GM21447 (cell line): ENCODE measurements around the gene ALB.

Source experiments
- ATAC-seq: cut with Tn5 transposase; IDR thresholded peaks from one replicate; pipeline ENCODE4 v1.9.1; 2021; ENCODE audit not compliant: unreplicated experiment

The ALB gene

DNA sequence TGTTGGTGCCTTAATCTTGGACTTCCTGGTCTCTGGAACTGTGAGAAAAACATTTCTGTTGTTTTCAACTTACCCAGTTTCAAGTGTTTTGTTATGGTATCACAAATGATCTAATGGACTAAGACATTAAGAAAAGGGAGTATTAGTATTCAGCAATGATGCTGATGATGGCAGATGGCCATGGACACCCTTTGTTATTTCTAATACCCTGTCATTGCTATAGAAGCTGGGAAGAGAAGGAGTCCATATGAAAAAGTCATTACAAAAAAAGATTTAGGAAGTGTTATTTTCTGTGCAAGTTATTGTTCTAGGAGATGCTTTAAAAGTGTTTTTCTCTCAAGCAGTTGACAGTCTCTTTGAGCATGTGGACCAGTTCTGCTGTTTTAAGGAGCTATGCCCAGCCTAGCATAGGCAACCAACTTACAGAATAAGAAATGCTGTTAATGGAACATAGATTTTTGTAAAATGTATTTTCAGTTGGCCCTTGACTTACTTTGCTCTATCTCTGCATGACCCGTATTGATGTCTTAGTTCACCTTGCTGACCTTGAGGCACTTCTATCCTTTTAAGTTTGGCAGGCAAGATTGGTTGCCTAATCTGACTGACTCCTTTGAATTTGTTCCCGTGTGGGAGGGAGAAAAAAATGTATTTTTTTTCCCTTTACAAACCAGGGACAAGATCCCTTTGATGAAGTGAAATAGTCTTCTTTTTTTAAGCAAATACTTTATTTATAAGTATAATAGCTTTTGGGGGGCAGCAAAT is 25.9 kb downstream of the ALB start:
- no peak for ATAC-seq

DNA sequence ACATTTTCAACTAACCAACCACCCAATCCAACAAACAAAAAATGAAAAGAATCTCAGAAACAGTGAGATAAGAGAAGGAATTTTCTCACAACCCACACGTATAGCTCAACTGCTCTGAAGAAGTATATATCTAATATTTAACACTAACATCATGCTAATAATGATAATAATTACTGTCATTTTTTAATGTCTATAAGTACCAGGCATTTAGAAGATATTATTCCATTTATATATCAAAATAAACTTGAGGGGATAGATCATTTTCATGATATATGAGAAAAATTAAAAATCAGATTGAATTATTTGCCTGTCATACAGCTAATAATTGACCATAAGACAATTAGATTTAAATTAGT is 27.7 kb downstream of the ALB start:
- no peak for ATAC-seq

DNA sequence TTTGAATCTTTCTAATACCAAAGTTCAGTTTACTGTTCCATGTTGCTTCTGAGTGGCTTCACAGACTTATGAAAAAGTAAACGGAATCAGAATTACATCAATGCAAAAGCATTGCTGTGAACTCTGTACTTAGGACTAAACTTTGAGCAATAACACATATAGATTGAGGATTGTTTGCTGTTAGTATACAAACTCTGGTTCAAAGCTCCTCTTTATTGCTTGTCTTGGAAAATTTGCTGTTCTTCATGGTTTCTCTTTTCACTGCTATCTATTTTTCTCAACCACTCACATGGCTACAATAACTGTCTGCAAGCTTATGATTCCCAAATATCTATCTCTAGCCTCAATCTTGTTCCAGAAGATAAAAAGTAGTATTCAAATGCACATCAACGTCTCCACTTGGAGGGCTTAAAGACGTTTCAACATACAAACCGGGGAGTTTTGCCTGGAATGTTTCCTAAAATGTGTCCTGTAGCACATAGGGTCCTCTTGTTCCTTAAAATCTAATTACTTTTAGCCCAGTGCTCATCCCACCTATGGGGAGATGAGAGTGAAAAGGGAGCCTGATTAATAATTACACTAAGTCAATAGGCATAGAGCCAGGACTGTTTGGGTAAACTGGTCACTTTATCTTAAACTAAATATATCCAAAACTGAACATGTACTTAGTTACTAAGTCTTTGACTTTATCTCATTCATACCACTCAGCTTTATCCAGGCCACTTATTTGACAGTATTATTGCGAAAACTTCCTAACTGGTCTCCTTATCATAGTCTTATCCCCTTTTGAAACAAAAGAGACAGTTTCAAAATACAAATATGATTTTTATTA is 28.3 kb downstream of the ALB start:
- no peak for ATAC-seq

- ATAC-seq: no peak
Observed at GRCh38 chr4:73433140-73433539, 29.1 kb downstream of the ALB start.

GRCh38 chr4:73434311-73434710 is 30.2 kb downstream of the ALB start:
- peak; percentile 58 for ATAC-seq

DNA sequence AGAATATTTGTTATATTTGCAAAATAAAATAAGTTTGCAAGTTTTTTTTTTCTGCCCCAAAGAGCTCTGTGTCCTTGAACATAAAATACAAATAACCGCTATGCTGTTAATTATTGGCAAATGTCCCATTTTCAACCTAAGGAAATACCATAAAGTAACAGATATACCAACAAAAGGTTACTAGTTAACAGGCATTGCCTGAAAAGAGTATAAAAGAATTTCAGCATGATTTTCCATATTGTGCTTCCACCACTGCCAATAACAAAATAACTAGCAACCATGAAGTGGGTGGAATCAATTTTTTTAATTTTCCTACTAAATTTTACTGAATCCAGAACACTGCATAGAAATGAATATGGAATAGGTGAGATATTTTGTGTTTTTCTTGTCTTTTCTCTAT is 31.9 kb downstream of the ALB start, which contains the start of gene AFP:
TSS of gene AFP (plus strand) at position 238 of the 400 bp plus-strand sequence. CDS start at position 280, 42 bp downstream.
- ATAC-seq: no peak

GRCh38 chr4:73436674-73437557 is 32.8 kb downstream of the ALB start:
- no peak for ATAC-seq

DNA sequence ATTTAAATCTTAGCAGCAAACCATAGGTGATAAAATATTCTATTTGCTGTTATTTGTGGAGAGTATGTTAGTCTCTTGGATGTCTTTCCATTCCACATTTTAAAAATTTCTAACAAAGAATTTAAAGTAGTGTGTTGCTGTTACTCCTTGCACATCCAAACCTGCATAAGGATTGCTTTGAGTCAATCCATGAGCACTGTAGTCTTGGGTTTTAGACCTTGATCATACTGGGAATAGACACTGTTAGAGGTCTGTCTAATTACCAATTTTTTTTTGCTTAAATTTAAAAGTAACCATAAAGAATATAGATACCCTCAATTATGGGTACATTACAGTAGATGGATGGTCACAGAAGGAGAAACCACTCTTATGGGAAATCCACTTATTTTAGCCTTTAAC is 33.5 kb downstream of the ALB start:
- no peak for ATAC-seq

DNA sequence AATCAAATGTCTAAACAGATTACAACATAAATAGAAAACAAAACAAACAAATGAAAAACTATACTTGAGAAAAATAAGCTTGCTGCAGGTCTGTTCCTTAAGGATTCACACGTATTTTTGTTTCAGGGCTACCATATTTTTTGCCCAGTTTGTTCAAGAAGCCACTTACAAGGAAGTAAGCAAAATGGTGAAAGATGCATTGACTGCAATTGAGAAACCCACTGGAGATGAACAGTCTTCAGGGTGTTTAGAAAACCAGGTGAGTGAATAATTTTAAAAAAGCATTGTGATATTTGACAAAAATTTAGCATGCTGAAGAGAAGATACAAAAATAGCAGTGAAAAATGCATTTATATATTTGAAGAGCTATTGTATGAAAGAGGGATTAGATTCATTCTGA is 34.0 kb downstream of the ALB start:
- no peak for ATAC-seq

DNA sequence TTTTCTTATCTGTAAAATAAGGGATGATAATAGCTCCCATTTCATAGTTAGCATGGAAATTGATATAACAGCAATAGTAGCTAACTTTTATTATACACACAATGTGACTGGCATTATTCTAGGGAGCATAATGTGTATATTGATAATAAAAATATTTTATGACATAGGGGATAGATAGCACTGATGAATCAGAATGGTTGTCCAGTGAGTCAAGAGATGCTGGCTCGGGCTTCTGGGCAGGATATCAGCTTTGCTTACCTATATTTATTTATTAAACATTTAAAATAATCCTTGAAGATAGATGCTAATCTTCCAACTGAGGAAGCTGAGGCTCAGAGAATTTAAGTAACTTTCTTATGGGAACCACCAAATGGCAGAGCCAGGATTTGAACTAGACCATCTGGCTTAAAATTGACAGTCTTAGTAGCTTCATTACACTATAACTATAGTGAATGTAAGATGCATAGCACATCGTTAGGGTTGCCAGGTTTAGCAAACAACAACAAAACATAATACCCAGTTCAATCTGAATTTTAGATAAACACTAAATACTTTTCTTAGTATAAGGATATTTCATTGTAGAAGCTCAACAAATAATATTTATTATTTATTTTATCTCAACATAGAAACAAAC is 34.6 kb downstream of the ALB start:
- no peak for ATAC-seq

DNA sequence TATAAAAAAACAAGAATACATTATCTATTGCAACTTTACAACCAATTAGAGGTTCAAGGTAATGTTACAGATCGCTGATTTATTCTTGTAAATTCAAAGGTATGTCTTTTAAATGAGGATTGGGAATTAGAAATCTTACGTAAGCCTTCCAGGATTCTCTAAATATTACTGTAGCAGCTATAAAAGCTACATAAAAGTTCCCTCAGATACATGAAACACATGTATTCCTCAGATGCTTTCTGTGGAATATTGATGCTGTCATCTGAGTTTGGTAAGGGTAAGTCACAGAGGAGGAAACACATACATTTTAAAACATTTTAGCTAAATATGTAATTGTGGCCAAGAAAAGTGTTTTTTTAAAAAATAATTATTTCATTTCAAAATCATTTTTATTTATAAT is 35.4 kb downstream of the ALB start:
- ATAC-seq: no peak

DNA sequence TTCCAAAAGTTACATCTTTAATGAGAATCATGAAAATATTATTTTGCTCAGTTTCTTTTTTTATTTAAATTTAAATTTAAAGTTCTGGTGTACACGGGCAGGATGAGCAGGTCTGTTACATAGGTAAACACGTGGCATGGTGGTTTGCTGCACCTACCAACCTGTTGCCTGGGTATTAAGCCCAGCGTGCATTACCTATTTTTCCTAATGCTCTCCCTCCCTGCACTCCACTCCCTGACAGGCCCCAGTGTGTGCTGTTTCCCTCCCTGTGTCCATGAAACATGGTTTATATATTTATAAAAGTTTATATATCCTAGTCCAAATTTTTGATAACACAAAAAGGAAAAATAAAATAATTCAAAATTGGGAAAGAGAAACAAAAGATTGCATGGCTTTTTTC is 35.9 kb downstream of the ALB start:
- ATAC-seq: no peak

DNA sequence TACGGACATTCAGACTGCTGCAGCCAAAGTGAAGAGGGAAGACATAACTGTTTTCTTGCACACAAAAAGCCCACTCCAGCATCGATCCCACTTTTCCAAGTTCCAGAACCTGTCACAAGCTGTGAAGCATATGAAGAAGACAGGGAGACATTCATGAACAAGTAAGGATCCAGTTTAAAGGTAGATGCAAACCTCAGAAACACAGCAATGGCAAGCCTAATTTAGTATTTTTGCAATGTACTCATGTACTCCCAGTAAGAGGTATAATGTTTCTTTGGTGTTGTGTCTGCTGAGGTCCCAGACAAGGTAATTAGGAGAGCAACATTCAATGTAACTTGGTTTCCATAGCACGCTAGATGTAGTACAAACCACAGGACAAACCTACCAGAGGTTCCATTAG is 36.6 kb downstream of the ALB start:
- no peak for ATAC-seq

- no peak for ATAC-seq
Observed at GRCh38 chr4:73442275-73442674, 38.2 kb downstream of the ALB start.

DNA sequence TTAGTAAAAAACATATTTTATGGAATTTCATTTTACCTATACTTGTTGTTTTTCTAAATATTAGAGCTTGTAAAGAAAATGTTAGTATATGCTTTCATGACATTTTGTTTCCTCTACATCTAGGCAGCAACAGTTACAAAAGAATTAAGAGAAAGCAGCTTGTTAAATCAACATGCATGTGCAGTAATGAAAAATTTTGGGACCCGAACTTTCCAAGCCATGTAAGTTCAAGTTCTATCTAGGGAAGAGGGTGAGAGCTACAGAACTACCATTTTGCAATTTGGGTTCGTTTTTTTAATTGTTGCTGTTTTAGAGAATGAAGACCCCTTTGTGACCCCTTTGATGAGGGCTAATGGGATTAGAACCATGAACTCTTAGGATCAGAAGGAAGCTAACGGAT is 39.1 kb downstream of the ALB start:
- ATAC-seq: no peak

DNA sequence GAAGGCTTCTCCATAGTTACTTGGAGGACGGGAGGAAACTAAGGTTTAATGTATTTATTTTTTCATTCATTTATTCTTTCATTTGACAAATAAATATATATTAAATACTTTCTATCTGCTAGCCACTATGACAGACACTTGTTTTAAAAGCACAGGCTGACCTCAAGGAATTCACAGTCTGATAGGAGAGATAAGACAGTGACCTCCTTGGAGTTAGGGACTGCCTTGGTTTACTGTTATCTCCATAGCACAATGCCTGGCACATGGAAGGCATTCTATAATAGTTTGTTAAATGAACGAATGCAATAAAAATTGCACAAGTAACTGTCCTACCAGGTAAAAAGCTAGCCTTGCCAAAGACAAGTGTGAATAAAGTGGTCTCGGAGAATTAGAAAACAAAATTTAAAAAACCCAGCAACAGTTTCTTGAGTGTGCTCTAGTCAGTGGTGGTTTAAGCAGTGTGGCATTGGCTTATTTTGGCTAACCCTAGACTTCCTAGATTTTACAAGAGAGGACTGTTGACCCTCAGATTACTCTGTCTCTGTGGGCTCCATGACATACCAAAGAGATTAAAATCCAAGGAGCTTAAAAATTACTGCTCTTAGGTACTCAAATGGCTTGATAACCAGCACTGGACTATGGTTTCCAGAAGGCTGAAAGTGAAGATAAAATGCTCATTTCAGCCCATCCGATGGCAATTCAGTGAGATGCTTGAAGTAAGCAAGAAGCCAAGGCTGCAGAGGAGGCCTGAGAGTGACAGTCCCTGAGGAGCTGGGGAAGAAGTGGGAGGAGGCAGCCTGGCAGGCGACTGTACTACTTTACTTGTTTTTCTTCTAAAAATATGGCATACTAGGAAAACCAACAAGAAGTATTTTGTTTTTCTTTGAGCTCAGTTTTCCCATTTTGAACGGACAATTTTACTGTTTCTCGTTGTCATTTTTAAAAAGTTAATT is 41.6 kb downstream of the ALB start:
- no peak for ATAC-seq

- peak; percentile 99 for ATAC-seq
Observed at GRCh38 chr4:73446336-73446938, 42.4 kb downstream of the ALB start.

- no peak for ATAC-seq
Observed at GRCh38 chr4:73447671-73448070, 43.6 kb downstream of the ALB start.

GRCh38 chr4:73448448-73449203 is 44.5 kb downstream of the ALB start:
- ATAC-seq: no peak
